NCI-H446 treated with DMSO at 0.1 percent for 48 hours (cell line): Measurements from ENCODE around the gene BDNF.

Experiments
- DNase-seq: peaks from one replicate; lab custom pipeline; 2025; lab: John Stamatoyannopoulos, UW

The BDNF gene

DNA sequence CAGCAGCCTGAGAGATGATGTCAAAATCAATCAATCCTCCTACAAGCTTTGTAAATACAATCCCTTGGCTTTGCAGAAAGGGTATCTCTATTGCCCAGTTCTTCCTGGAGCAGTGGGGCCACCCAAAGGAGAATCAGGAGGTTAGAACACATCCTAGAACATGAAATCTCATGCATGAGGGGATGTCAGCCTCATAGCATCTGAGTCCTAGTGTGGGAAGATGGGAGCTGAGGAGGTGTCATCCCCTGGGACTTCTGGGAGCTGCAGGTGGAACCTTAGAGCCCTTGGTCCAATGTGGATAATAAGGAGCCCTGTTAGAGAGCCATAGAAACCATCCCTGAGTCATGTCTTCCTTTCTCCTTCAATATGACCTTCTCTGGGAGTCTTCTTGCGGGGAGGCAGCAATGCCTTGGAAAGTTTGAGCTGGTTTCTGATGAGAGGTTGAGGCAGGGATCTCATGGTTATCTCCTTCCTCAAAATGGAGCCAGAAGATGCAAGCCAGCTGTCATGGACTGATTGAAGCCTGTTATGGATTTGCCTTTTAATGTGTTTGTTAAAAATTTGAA lies 74.8 kb downstream of the BDNF start:
- DNase-seq: no peak

DNA sequence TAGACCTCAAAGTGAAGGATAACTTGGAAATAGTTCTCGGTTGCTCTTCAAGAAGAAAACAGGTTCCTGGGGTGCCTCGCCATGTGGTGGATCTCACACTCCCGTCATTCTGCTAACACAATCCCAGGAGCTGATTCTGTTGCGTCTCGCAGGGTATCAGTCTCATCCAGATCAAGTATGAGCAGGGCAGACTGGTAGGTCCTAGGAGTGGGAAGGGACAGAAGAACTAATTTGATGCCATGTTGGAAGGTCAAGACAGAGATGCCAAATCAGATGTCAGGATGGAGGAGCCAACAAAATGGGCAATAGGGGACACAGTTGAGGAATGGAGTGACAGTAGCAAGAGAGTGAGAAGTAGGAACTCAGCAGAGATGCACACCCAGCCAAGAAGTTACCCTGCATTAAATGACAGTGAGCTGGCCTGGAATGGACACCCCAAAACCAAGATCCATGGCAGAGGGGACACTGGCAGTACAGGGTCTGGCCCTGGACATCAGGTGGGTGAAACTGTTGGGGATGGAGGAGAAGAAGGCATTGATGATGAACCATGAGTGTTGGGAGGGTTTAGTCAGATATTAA lies 76.2 kb downstream of the BDNF start:
- no peak for DNase-seq

DNA sequence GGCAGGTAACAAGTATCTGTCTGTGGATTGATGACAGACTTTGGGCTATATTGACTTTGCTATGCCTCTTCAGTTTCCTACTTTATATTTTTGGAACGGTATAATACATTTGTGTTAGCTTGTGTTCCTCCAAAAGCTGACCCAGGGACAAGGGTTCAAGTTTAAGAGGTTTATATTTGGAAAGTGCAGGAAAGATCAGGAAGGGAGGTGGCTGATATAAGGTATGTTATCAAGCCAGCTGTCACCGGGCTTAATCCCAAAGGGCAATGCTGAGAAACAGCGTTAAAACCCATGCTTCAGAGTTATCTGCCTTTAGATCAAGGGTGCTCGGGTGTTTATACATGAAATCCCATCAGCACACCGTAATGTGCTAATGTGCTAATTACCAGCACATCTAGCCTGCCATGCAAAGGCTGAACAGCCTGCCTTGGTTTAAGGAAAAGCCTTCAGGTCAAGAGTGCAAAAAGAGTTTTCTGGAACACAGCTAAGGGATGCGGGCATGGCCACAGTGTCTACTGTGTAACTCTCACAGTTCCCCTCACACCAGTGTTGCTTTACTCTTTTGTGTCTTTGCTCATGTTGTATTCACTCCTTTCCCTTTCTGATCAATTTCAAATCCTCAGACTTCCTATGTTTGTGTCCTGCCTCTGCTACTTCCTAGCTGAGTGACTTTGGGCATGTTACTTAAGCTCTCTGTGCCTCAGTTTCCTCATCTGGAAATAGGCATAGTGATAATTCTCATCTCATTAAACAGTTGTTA lies 77.5 kb downstream of the BDNF start:
- DNase-seq: no peak

DNA sequence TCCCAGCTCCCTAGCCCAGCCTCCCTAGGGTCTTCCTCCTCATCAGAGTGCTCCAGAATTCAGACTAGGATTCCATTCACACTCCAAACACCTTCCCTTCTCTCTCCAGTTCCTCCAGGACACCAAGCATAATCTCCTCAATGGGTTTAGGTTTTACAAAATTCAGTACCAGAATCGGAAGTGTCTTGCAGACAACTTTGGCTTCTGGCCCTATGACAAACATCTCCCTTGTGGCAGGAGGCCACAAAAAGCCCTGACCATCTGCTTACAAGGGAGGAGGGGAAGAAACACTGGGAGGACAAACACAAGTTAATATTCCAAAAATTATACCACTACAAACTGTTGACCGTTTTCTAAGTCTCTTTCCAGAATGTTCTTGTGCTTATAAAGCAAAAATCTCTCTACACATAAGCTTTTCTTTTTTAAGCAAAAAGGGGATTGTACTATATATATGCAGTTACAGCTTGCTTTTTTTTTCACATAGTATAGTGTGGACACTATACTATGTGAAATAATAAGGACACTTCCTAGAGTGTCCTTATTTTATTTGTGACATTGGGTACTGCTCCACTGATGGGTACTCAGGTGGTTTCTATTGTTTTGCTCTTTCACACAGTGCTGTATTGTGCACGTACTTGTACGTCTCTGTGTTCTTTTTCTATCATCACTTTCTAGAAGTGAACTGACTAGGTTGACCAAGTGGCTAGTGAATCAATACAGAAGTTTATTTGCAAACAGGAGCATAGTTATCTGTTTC lies 78.7 kb downstream of the BDNF start:
- DNase-seq: peak; percentile 48

DNA sequence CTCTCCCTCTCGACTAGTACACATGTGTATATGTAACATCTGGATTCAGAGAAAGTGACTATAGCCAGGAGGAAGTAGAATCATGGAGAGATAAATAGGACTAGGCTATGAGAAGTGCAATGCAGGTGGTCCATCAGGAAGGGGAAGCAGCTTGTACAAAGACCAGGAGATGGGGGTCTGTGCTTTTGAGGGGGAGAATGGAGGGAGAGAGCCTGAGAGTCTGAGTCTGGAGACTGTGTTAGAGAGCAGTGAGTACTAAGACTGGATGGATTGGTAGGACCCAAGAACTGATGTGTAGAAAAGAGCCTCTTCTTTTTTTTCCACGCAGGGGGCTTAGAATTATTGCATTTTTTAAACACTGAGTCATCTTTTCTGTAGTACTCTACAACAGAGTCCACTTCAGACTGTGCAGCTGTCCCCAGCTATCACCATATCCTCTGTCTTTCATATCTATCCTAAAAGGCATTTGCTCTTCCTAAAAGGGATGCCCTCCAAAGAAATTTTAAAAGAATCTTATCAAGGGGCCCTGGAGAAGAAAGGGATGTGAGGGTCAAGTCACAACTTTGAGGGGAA lies 80.4 kb downstream of the BDNF start:
- no peak for DNase-seq

DNA sequence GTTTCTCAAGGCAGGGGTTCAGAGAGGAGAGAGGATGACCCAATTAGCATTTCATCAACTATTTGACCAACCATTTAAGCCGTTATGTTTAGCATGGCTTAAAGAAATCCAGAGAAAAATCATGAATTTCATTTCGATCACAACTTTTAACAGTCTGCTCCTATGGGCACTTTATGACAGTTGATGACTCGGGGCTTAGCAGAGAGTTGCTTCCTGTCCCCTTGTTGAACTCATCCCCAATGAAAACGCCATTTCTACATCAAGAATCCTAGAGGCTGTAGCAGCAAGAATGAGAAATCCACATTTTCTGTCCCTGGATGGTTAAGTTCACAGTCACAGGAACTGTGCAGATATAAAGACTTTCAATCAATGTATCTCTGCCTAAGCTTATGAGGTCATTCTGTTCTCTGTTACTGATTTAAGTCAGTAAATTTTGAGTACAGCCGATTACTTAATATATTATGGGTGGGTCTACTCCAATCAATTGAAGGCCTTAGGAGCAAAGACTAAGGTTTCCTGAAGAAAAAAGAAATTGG lies 81.1 kb downstream of the BDNF start:
- no peak for DNase-seq

DNA sequence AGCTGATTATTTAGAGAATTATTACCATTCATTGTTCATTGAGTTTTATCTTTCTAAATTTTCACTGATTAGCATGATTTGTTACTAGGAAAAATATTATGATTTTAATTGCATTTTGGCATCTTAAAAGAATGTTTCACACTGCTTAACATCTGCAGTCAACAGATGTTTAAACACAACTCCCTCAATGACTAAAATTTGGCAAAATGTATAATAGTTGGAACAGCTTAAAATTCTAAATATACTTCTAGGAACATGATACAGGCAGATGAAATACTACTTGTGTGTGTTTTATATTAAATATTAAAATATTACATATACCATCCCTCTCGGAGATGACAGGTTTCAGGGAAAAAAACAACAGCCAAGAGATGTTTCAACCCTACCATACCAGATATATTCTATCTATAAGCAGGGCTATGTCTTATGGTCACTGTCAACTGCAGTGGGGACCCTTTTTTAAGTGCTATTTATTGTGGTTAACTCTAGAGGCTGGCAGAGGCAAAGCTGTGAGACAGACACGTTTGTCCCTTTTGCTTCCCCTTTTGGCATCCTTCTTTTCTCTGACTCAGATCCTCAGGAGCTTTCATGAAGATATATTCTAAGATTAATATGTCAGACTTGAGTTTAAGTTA lies 81.9 kb downstream of the BDNF start:
- DNase-seq: no peak

DNA sequence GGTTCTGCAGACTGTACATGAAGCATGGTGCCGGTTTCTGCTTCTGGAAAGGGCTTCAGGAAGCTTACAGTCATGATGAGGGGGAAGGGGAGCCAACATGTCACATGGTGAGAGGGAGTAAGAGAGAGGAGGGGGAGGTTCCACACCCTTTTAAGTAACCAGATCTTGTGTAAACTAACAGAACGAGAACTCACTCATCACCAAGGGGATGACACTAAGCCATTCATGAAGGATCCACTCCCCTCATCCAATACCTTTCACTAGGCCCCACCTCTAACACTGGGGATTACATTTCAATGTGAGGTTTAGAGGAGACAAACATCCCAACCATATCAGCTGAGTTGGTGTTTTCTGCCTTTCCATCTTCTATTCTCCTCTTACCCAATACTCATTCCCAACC lies 83.5 kb downstream of the BDNF start:
- no peak for DNase-seq

DNA sequence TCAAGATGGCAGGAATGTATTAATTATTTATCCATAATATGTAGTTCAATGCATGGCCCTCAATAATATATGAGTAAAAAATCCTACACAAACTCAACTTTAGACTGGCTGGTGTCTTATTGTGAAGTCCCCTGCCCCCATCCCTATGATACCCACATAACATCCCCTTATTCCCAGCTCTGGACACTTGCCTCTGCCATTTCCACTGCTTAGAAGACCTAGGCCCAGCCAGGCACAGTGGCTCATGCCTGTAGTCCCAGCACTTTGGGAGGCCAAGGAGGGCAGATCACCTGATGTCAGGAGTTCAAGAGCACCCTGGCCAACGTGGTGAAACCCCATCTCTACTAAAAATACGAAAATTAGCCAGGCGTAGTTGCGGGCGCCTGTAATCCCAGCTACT lies 84.4 kb downstream of the BDNF start:
- DNase-seq: no peak

DNA sequence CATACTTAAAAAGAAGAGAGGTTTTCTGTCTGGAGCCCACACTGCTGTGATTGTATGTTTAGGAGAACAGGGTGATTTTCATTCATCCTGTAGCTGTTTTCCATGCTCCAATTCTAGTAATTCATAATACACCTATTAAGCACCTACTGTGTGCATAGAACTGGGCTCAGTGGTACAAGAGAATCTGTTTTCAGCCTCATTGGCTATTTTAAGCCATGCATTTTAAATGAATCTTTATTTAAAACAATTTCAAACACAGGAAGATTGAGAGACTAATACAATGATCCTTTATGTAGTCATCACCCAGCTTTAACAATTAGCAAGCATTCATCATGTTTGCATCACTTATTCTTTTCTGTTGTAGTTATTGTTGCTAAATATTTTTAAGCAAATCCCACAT lies 86.2 kb downstream of the BDNF start:
- no peak for DNase-seq

DNA sequence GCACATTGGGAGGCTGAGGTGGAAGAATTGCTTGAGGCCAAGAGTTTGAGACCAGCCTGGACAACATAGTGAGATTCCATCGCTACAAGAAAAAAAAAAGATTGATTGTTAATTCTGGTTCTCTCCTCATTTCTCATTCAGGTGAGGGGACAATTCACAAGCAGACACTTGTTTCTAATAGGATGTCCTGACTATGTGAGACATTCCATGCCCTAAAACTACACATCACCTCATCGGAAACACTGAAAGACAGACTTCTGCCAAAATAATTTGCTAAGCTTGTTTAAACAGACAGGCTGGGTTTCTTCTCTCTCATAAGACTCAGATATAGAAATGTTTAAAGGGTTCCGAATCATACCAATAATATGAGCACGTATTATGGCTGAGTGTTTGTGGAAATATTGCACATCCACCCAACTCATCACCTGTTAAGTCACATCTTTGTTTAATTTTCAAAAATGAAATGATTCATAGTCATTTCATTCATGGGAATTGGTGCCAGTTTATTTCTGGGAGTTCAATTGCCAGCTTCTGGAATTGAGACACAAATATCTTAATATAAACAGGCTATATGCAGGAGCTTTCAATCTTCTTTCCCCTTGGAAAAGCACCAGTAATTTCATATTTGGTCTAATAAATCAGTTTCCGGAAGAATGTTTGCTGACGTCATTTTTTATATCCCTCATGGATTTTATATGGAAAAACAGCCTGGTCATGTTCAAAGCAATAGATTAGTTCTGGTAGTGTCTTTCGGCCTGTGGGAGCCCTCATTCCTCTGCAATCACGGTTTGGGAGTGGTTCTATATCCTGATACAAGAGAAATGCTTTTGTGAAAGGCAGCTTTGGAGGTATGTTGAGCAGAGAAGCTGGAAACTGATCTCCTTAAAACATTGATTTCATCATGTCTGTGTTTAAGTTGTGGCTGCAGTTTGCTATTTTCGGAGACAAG lies 87.0 kb downstream of the BDNF start:
- DNase-seq: no peak

DNA sequence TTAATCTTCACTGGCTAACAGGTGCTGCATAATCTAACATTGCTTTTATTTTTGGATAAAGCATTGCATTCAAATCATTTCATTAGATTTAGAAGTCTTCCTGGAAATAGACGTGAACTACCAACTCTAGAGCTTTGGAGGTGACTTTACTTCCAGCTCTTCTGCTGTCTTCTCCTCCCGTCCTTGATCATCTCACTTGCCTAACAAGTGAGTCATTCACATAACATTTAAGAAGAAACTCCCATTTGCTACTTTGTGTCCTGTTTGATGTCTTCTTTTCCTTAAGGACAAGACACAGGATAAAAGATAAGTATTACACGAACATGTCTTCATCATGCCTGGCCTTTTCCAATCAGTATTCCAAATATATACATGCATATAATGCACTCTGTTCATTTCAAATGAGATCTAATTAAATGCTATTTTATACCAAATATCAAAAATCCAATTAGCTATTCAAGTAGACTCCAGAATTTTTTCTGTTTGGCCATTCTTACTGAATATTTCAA lies 88.3 kb downstream of the BDNF start:
- no peak for DNase-seq

DNA sequence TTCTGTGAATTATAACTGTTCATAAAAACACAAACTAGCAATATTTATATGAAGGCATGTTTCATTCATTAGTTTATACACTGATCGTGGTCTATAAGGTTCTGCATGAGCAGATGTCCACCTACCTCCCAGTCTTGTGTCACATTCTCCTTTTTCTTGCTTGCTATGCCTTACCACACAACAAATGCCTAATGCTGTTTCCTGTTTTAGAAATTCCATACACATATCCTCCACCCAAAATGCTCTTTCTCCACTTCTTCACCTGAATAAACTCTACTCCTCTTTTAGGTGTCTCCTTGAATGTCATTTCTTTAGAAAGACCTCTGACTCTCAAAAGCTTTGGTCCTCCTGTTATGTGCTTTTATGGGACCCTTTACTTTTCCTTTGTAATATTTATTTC lies 88.9 kb downstream of the BDNF start:
- DNase-seq: no peak

DNA sequence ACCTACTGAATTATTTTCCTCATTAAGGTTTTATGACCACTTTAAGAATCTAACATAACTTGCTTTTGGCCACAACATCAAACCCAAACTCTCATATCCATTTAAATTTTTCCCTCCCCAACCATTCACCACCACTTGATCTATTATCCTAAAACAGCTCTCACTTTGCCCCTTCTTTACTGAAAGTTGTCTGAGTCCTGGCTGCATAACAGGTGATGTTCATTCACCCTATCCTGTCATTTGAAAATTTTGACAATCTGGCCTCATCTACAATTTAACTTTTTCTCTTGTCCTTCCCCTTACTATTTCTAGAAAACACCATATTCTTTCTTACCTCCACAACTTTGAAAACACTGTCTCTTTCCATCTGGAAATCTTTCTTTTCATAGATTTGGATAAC lies 89.3 kb downstream of the BDNF start:
- no peak for DNase-seq

DNA sequence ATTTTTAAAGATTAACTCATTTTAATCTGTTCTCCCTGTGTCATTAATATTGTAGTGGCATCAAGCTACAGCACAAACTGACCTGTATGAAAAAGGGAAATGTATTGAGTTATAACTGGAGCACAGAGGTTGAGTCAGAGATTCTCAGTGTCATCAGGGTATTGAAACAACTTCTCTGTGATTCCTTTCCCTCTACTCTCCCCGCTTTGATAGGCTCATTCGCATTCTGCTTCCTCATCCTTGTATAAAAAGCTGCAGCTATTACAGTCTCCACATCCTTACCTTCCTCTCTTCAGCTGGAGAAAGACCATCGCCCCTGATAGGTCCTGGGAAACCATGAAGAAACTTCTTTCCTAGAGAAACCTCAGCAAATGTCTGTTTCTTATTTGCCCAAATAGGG lies 90.0 kb downstream of the BDNF start:
- DNase-seq: no peak

DNA sequence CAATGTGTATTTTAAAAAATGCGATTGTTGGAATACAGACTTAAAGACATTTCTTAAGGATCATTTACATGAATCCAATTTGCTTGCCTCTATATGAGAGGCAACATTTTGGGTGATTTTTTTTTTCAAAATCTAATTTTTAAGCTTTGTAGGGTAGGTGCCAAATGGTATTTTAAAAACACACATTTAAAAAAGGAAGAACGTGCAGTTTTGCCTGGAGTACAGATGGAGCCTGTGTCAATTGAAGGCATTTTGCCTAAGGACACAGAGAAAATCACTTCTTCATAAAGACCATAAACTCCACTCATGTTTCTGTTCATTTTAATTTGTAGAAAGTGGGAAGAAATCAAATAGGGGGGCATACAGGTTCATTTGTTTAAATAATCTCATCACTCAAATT lies 91.3 kb downstream of the BDNF start:
- no peak for DNase-seq

DNA sequence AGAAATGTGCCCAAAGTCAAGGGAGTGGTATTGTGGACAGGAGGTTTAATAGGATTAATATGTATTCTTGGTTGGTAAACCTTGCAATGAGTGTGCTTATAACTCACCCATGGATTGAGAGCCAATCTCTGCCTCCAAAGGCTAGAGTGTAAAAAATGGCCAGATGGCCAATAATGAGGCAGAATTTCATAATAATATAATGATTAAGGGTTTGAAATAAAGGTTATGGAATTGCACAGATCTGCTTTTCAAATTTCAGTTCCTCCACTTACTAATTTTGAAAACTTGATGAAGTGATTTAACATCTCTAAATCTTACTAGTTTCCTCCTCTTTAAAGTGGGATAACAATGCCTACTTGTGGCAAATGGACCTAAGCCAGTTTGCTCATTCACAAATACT lies 94.8 kb downstream of the BDNF start:
- no peak for DNase-seq
